Activated T-helper 2 cell treated with anti-CD3 and anti-CD28 coated beads, Interferon-gamma antibody, Interleukin-2, Interleukin-4, amounts not matched to agents 10 μg/mL and 5 μg/mL and 100 μg/mL, durations not matched to agents 14 hours and 24 hours and 36 hours (primary cell): ENCODE results near the gene AADACL2. TPM values are rescaled to one million over a fixed set of nuclear protein-coding genes. Genes with fewer than 3 reads are reported as not detected.

Experiments used
- DNase-seq: peaks from one replicate; pipeline ENCODE4 v3.0.0; 2021; ENCODE audit warnings: low spot score
- H3K27ac Mint-ChIP-seq: one replicate; pipeline ENCODE4 v1.8.0; 2021; ENCODE audit warnings: mixed read lengths
- H3K27me3 Mint-ChIP-seq: one replicate; pipeline ENCODE4 v1.8.0; 2021; ENCODE audit warnings: low read depth, mixed read lengths
- H3K36me3 Mint-ChIP-seq: one replicate; pipeline ENCODE4 v1.8.0; 2021; ENCODE audit warnings: low read depth, mixed read lengths
- H3K4me1 Mint-ChIP-seq: one replicate; pipeline ENCODE4 v1.8.0; 2021; ENCODE audit warnings: low read depth, mixed read lengths
- H3K4me3 Mint-ChIP-seq: one replicate; pipeline ENCODE4 v1.8.0; 2021; ENCODE audit warnings: low read depth, mild to moderate bottlenecking, moderate library complexity, mixed read lengths
- H3K9me3 Mint-ChIP-seq: one replicate; pipeline ENCODE4 v1.8.0; 2021; ENCODE audit warnings: mixed read lengths
- intact Hi-C: fragments of 100-400 bp; cut with micrococcal nuclease; formaldehyde crosslinking; loops from one replicate; pipeline ENCODE4 v1.15.1; 2023
- total RNA-seq: library from RNA; stranded (reverse); gene quantifications from 2 replicates; pipeline ENCODE4 v1.2.3, GENCODE V29; 2022

AADACL2 gene, protein sequence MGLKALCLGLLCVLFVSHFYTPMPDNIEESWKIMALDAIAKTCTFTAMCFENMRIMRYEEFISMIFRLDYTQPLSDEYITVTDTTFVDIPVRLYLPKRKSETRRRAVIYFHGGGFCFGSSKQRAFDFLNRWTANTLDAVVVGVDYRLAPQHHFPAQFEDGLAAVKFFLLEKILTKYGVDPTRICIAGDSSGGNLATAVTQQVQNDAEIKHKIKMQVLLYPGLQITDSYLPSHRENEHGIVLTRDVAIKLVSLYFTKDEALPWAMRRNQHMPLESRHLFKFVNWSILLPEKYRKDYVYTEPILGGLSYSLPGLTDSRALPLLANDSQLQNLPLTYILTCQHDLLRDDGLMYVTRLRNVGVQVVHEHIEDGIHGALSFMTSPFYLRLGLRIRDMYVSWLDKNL
- not detected in 2 replicates for total RNA-seq

DNA sequence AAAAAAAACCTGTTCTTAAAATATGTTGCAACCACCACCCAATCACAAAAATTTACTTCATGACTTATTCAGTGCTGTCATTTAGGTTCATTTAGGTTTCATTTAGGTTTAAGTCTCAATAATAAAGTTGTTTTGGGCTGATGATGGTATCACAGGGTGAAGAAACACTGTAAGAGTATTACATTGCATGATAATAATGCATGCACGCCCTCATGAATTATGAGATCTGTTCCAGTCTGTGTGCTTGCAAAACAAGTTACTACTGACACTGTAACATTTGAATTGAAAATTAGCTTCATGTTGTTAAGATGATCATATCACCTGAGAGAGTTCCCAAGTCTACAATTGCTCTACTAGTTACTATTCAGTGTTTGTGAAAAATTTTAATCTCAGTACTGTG lies at the start of gene AADACL2:
TSS of gene AADACL2 (plus strand) at position 315 of the 400 bp plus-strand sequence. CDS start 109 bp downstream, outside the sequence.
- H3K27ac Mint-ChIP-seq = no peak within 1 kb of the TSS
- no peaks in the 10 kb centered on the region for H3K36me3 Mint-ChIP-seq
- intact Hi-C loops = no loop called here
- H3K9me3 Mint-ChIP-seq = no peaks in the 10 kb centered on the region
- no peak for DNase-seq
- no peaks in the 10 kb centered on the region for H3K27me3 Mint-ChIP-seq
- H3K4me3 Mint-ChIP-seq = no peak within 1 kb of the TSS
- no peaks in the 10 kb centered on the region for H3K4me1 Mint-ChIP-seq

DNA sequence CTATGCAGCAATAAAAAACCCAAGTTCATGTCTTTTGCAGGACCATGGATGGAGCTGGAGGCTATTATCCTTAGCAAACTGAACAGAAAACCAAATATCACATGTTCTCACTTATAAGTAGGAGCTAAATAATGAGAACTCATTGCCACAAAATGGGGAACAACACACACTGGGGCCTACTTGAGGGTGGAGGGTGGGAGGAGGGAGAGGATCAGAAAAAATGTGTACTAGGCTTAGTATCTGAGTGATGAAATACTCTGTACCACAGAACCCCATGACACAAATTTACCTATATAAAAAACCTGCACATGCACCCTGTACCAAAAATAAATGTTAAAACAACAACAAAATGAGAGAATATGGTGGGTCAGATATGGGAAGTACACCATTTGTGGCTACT lies 49.6 kb upstream of the AADACL2 start:
- Mint-ChIP-seq H3K4me1 (no peaks in the 10 kb centered on the region), H3K4me3 (no peak overlapping the region), H3K27me3 (no peaks in the 10 kb centered on the region), H3K9me3 (no peaks in the 10 kb centered on the region), H3K27ac (no peak overlapping the region), H3K36me3 (no peaks in the 10 kb centered on the region)
- no peak for DNase-seq
- intact Hi-C loops = no loop called here

DNA sequence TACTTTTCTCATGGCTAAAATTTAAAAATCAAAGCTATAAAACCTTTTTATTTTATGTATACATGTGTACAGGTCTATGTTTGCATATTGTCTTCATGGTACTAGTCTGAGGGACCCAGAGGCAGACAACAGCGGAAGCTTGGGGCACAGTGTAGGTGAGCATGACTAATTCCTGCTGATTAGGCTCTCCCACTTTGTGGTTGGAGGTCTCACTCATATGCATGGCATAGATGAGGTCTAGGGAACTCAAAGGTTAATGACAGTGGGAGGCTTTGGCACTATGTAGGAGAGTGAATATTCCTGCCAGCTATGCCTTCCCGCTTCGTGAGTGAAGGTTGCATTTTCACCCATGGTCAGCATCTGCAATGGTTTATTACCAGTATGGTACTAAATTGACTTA lies 47.5 kb upstream of the AADACL2 start:
- Mint-ChIP-seq H3K9me3 (no peaks in the 10 kb centered on the region), H3K4me1 (no peaks in the 10 kb centered on the region), H3K27me3 (no peaks in the 10 kb centered on the region), H3K36me3 (no peaks in the 10 kb centered on the region), H3K4me3 (no peak overlapping the region), H3K27ac (no peak overlapping the region)
- DNase-seq = no peak
- intact Hi-C loops = no loop called here

DNA sequence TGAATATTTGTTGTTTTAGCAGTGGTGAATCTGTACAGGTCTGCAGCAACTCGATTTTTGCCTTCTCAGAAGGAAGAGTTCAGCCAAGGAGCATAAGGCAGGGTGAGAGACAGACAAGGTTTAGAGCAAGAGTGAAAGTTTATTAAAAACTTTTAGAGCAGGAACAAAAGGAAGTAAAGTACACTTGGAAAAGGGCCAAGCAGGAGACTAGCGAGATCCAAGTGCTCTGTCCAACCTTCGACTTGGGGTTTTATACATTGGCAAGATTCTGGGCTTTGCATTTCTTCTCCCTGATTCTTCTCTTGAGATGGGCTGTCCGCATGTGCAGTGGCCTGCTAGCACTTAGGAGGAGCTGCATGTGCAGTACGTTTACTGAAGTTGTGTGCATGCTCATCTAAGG lies 46.7 kb upstream of the AADACL2 start:
- no peaks in the 10 kb centered on the region for H3K36me3 Mint-ChIP-seq
- no peaks in the 10 kb centered on the region for H3K27me3 Mint-ChIP-seq
- intact Hi-C loops = no loop called here

DNA sequence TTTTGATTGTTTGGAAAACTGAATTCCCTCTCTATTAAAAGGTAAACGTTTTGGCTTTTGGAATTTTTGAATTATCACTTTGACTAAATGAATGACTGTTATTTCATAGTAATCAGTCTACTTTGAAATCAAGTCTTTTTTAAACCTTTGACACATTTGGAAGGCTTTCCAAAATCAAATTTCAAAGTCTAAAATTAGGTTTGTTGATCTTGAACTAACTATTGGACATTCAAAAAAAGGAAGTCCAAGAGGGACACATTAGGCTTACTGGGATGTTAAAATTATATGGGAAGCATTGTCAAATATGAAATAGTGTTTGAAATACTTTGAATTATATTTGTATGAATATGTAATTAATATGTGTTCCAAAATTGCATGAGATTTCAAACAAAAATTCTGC lies 45.2 kb upstream of the AADACL2 start:
- Mint-ChIP-seq H3K4me3 (no peak overlapping the region), H3K36me3 (no peaks in the 10 kb centered on the region), H3K9me3 (no peaks in the 10 kb centered on the region), H3K4me1 (no peaks in the 10 kb centered on the region), H3K27me3 (no peaks in the 10 kb centered on the region), H3K27ac (no peak overlapping the region)
- intact Hi-C loops = no loop called here
- DNase-seq = no peak

More for the DNA sequence above, 46.7 kb upstream of the AADACL2 start:
- no peak overlapping the region for H3K4me3 Mint-ChIP-seq
- H3K4me1 Mint-ChIP-seq = no peaks in the 10 kb centered on the region
- DNase-seq = no peak
- H3K27ac Mint-ChIP-seq = no peak overlapping the region
- no peaks in the 10 kb centered on the region for H3K9me3 Mint-ChIP-seq

DNA sequence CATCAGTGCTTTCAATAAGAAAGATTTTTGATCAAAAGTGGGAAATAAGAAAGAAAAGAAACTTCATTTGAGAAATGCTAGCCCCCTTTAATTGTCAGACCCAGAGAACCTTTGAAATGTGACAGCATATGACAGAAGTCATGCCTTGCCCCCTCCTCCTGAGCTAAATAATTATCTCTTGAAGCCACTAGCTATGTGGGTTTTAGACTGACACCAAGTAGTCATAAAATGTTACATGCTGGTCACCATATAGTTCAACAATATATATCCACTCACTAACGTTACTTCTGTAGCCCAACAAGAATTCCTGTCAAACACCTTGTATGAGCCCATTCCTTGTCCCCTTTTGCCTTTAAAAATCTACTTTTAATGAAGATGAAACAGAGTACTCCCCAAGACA lies 43.1 kb upstream of the AADACL2 start:
- Mint-ChIP-seq H3K36me3 (no peaks in the 10 kb centered on the region), H3K9me3 (no peaks in the 10 kb centered on the region), H3K27ac (no peak overlapping the region), H3K4me3 (no peak overlapping the region), H3K4me1 (no peaks in the 10 kb centered on the region), H3K27me3 (no peaks in the 10 kb centered on the region)
- intact Hi-C loops = no loop called here
- DNase-seq = no peak

DNA sequence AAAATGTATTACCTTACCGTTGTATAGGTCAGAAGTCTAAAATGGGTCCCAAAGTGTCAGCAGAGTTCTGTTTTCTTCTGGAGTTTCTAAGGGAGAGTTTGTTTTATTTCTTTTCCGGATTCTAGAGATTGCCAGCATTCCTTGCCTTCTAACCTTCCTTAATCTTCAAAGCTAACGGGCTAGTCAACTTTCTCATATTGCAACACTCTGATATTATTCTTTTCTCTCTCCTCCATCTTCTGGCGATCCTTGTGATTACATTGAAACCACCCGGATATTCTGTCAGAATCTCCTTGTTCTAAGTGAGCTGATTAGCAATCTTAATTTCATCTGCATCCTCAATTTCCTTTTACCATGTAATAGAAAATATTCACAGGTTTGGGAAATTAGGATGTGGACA lies 36.2 kb upstream of the AADACL2 start:
- Mint-ChIP-seq H3K27ac (no peak overlapping the region), H3K4me1 (no peaks in the 10 kb centered on the region), H3K9me3 (no peaks in the 10 kb centered on the region), H3K4me3 (no peak overlapping the region), H3K27me3 (no peaks in the 10 kb centered on the region), H3K36me3 (no peaks in the 10 kb centered on the region)
- intact Hi-C loops = no loop called here
- DNase-seq = no peak

DNA sequence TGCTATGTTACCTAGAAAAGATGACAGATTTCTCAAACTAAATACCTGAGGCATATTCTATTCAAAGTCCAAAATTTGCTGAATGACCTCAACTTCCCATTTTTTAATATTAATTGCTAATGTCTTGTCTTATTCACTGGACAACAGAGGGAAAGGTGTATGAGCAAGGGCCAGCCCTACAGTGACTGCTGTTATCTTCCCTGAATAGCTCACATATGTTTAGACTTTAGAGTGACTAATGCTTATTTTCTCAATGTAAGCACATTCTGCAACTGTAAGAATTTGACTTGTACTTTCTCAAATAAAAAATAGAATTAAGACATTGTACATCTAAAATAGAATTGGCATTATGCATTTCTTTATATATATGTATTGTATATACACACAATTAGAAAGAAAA lies 26.5 kb upstream of the AADACL2 start:
- intact Hi-C loops = no loop called here
- Mint-ChIP-seq H3K27ac (no peak overlapping the region), H3K4me3 (no peak overlapping the region), H3K36me3 (no peaks in the 10 kb centered on the region), H3K4me1 (no peaks in the 10 kb centered on the region), H3K9me3 (no peaks in the 10 kb centered on the region), H3K27me3 (no peaks in the 10 kb centered on the region)
- no peak for DNase-seq

DNA sequence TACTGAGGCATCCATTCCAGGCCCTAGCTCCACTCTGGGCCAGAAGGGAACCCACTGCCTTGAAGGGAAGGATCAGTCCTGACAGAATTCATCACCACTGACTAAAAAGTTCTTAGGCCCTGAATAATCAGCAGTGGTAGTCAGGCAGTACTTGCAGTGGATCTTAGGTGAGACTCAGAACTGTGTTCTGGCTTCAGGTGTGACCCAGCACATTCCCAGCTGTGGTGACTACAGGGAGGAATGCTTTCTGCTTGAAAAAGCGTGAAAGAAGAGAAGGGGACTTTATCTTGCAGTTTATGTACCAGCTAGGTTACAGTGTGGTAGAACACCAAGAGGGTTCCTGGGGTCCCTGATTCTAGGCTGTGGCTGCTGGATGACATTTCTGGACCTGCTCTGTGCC lies 24.9 kb upstream of the AADACL2 start:
- no peak for DNase-seq
- Mint-ChIP-seq H3K27ac (no peak overlapping the region), H3K9me3 (no peaks in the 10 kb centered on the region), H3K4me3 (no peak overlapping the region), H3K4me1 (no peaks in the 10 kb centered on the region), H3K27me3 (no peaks in the 10 kb centered on the region), H3K36me3 (no peaks in the 10 kb centered on the region)
- intact Hi-C loops = no loop called here

DNA sequence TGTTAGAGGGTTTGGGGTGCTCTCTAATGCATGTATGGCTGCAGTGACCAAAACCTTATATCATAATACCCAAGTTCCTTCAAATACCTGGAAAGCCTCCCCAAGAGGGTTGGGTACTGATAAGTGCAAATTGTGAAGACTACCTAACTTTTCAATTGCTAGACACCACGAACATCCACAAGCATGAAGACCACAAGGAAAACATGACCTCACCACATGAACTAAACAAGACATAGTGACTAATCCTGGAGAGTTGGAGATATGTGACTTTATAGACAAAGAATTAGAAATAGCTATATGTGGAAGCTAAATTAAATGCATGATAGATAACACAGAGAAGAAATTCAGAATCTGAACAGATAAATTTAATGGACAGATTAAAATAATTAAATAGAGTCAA lies 23.9 kb upstream of the AADACL2 start:
- Mint-ChIP-seq H3K9me3 (no peaks in the 10 kb centered on the region), H3K27me3 (no peaks in the 10 kb centered on the region), H3K4me3 (no peak overlapping the region), H3K4me1 (no peaks in the 10 kb centered on the region), H3K36me3 (no peaks in the 10 kb centered on the region), H3K27ac (no peak overlapping the region)
- DNase-seq = no peak
- intact Hi-C loops = no loop called here

DNA sequence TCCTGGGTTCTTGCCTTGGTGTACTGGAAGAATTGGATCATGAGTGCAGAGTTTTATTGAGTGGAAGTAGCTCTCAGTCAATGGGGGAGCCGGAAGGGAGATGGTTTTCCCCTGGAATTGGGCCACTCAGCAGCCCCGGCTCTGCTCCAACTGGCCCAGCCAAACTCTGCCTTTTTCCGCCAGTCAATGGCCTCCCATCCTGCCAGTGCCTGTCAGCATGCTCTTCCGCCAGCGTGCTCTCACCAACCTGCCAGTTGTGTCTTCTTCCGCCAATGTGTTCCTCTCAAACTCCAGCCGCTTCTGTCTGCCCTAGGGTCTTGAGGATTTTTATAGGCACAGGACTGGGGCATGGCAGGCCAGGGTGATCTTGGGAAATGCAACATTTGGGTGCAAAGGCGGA lies 12.4 kb upstream of the AADACL2 start:
- no peak for DNase-seq
- no peak overlapping the region for H3K27ac Mint-ChIP-seq
- no peak overlapping the region for H3K4me3 Mint-ChIP-seq
- H3K36me3 Mint-ChIP-seq = no peaks in the 10 kb centered on the region
- intact Hi-C loops = no loop called here
- H3K27me3 Mint-ChIP-seq = no peaks in the 10 kb centered on the region
- no peaks in the 10 kb centered on the region for H3K9me3 Mint-ChIP-seq
- H3K4me1 Mint-ChIP-seq = no peaks in the 10 kb centered on the region

DNA sequence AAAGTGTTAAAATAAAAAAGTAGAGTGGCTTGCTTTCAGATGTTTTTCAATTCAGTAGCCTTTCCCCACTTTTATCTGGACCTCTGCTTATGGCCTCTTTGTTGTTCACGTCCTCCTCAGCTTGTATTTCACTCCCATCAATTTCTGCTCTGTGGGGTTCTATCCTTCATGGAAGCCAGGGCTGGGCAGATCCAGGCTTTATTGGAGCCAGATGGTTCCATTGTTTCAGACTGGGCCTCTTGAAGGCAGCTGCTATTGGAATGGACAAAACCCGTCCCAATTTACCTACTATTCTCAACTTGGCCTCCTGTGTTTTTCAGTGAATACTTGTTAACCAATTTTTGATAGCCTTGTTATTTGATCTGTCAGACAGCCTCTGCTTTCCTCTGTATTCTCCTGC lies 10.9 kb upstream of the AADACL2 start:
- H3K27ac Mint-ChIP-seq = no peak overlapping the region
- intact Hi-C loops = no loop called here
- no peaks in the 10 kb centered on the region for H3K4me1 Mint-ChIP-seq
- H3K36me3 Mint-ChIP-seq = no peaks in the 10 kb centered on the region
- no peaks in the 10 kb centered on the region for H3K9me3 Mint-ChIP-seq
- no peaks in the 10 kb centered on the region for H3K27me3 Mint-ChIP-seq
- H3K4me3 Mint-ChIP-seq = no peak overlapping the region
- DNase-seq = no peak

DNA sequence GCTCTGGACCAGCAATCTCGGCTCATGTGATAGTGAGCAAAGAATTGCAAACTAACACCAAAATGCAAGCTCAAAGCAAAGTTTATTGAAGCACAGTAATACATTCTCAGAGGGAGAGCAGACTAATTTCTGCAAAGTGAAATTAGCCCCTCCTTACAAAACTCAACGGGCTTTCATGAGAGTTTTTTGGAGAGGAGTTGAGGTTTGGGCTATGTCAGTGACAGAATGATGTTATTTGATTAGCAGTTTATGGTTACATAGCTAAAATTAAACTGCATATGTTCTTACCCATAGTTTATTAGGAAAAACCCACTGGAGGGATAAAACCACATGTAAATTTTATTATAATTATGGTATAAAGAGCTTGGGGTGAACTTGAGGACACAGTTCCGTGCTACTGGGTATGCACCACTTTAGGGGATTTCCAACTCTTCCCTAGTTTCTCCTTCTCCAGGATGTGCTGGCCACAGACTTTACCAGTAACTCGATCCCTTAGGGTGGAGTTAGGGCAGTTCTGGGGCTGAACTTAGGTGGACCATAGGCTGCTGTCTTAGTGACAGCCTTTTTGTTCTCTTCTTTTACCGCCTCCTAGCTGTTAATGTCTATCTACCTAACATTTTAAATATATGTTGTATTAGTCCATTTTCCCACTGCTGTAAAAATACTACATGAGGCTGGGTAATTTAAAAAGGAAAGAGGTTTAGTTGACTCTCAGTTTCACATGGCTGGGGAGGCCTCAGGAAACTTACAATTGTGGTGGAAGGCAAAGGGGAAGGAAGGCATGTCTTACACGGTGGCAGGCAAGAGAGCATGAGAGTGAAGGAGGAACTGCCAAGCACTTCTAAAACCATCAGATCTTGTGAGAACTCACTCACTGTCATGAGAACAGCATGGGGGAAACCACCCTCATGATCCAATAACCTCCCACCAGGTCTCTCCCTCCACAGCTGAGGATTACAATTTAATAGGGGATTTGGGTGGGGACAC lies 8.9 kb upstream of the AADACL2 start:
- intact Hi-C loops = no loop called here
- Mint-ChIP-seq H3K36me3 (no peaks in the 10 kb centered on the region), H3K27ac (no peak overlapping the region), H3K4me3 (no peak overlapping the region), H3K4me1 (no peaks in the 10 kb centered on the region), H3K9me3 (no peaks in the 10 kb centered on the region), H3K27me3 (no peaks in the 10 kb centered on the region)
- DNase-seq = no peak
